ENCODE measurements around the gene CARM1.
"Not testable (repeated sequence)": the region's sequence is repeated elsewhere in the genome, so short reads cannot be mapped to it uniquely, and the experiment has no call there.

Gene CARM1

GRCh38 chr19:10864538-10864899, 6.8 kb upstream of the CARM1 start:
- no peak overlapping the region for H3K4me3 ChIP-seq (ENCODE audit: extremely low read depth, insufficient read depth, low read length, poor library complexity, severe bottlenecking)
- WGBS, 2 experiments (ENCODE audit: insufficient coverage in 2 of 2) = 31 to 38% methylated on average over 6 of the region's 6 CpGs

GRCh38 chr19:10866495-10866894, 4.9 kb upstream of the CARM1 start:
- Histone ChIP-seq H3K4me1 (ENCODE audit: control insufficient read depth, insufficient read depth, low read length, poor library complexity, severe bottlenecking) (peaks cover 7% of the 10 kb centered on the region), H3K27ac (ENCODE audit: low read depth, low read length, severe bottlenecking) (no peak overlapping the region), H3K36me3 (ENCODE audit: control insufficient read depth, insufficient read depth, low read length) (no peaks in the 10 kb centered on the region), H3K4me3 (ENCODE audit: extremely low read depth, insufficient read depth, low read length, poor library complexity, severe bottlenecking) (no peak overlapping the region), H3K9me3 (ENCODE audit: control insufficient read depth, low read length) (no peaks in the 10 kb centered on the region)
- WGBS, 2 experiments (ENCODE audit: insufficient coverage in 2 of 2) = 96 to 98% methylated on average over 6 to 8 of the region's 10 CpGs

More at GRCh38 chr19:10864538-10864899, 6.8 kb upstream of the CARM1 start:
- H3K27ac ChIP-seq (ENCODE audit: low read depth, low read length, severe bottlenecking) = no peak overlapping the region
- peaks cover 7% of the 10 kb centered on the region for H3K4me1 ChIP-seq (ENCODE audit: control insufficient read depth, insufficient read depth, low read length, poor library complexity, severe bottlenecking)
- H3K9me3 ChIP-seq (ENCODE audit: control insufficient read depth, low read length) = no peaks in the 10 kb centered on the region
- no peaks in the 10 kb centered on the region for H3K36me3 ChIP-seq (ENCODE audit: control insufficient read depth, insufficient read depth, low read length)

GRCh38 chr19:10868872-10869547, 2.3 kb upstream of the CARM1 start:
- Histone ChIP-seq H3K27ac (ENCODE audit: low read depth, low read length, severe bottlenecking) (no peak overlapping the region), H3K9me3 (ENCODE audit: control insufficient read depth, low read length) (no peaks in the 10 kb centered on the region), H3K36me3 (ENCODE audit: control insufficient read depth, insufficient read depth, low read length) (no peaks in the 10 kb centered on the region), H3K4me3 (ENCODE audit: extremely low read depth, insufficient read depth, low read length, poor library complexity, severe bottlenecking) (no peak overlapping the region), H3K4me1 (ENCODE audit: control insufficient read depth, insufficient read depth, low read length, poor library complexity, severe bottlenecking) (no peaks in the 10 kb centered on the region)
- WGBS, 2 experiments (ENCODE audit: insufficient coverage in 2 of 2) = 86 to 96% methylated on average over 9 to 10 of the region's 10 CpGs

DNA sequence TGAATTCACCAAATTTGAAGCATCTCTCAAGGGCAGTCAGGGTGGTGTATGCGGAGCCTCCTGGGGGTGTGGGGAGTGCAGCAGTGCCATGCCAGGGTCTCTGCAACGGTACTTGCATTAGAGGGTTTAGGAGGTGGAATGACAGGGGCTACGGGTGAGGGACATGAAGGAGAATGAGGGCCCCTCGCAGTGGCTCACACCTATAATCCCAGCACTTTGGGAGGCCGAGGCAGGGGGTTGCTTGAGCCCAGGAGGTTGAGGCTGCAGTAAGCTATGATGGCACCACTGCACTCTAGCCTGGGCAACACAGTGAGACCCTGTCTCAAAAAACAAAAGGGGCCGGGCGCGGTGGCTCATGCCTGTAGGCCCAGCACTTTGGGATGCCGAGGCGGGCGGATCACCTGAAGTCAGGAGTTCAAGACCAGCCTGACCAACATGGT, 1.5 kb upstream of the CARM1 start:
- not testable (repeated sequence) for H3K27ac ChIP-seq (ENCODE audit: low read depth, low read length, severe bottlenecking); H3K4me3 ChIP-seq (ENCODE audit: extremely low read depth, insufficient read depth, low read length, poor library complexity, severe bottlenecking); H3K4me1 ChIP-seq (ENCODE audit: control insufficient read depth, insufficient read depth, low read length, poor library complexity, severe bottlenecking); H3K36me3 ChIP-seq (ENCODE audit: control insufficient read depth, insufficient read depth, low read length); H3K9me3 ChIP-seq (ENCODE audit: control insufficient read depth, low read length)
- 94 to 99% methylated on average over 9 to 11 of the region's 11 CpGs for WGBS, 2 experiments (ENCODE audit: insufficient coverage in 2 of 2)

DNA sequence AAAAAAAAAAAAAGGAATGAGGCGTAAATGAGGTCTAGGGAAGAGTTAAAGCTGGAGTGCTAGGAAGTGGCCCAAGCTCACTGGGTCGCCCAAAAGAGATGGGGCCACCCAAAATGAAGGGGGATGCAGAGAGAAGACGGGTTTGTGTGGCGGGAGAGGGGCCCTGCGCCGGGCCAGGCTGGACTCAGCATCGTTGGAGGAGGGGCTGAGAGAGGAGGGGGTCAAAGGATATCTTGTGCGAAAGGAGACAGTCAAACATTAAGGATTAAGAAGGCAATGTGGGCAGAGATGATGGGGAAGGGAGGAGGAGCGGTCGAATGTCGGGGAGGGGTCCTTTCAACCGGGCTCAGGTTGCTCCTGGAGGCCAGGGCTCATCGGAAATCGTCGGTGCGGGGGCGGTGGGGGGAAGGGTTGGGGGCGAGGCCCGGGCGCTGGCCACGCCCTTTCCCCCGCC, 825 bp upstream of the CARM1 start:
- H3K4me1 ChIP-seq (ENCODE audit: control insufficient read depth, insufficient read depth, low read length, poor library complexity, severe bottlenecking) = peaks cover 3% of the 10 kb centered on the region
- WGBS, 2 experiments (ENCODE audit: insufficient coverage in 2 of 2) = 3 to 6% methylated on average over 12 to 18 of the region's 22 CpGs
- H3K9me3 ChIP-seq (ENCODE audit: control insufficient read depth, low read length) = no peaks in the 10 kb centered on the region
- no peaks in the 10 kb centered on the region for H3K36me3 ChIP-seq (ENCODE audit: control insufficient read depth, insufficient read depth, low read length)
- H3K4me3 ChIP-seq (ENCODE audit: extremely low read depth, insufficient read depth, low read length, poor library complexity, severe bottlenecking) = peak overlapping the region; percentile 22
- H3K27ac ChIP-seq (ENCODE audit: low read depth, low read length, severe bottlenecking) = peak overlapping the region; percentile 88

- 1 to 2% methylated on average over 37 to 88 of the region's 90 CpGs for WGBS, 2 experiments (ENCODE audit: insufficient coverage in 2 of 2)
- no peaks in the 10 kb centered on the region for H3K36me3 ChIP-seq (ENCODE audit: control insufficient read depth, insufficient read depth, low read length)
- H3K4me3 ChIP-seq (ENCODE audit: extremely low read depth, insufficient read depth, low read length, poor library complexity, severe bottlenecking) = peak overlapping the region; percentile 90
- no peaks in the 10 kb centered on the region for H3K9me3 ChIP-seq (ENCODE audit: control insufficient read depth, low read length)
- H3K4me1 ChIP-seq (ENCODE audit: control insufficient read depth, insufficient read depth, low read length, poor library complexity, severe bottlenecking) = peaks cover 3% of the 10 kb centered on the region
- H3K27ac ChIP-seq (ENCODE audit: low read depth, low read length, severe bottlenecking) = peak overlapping the region; percentile 67
Measured at GRCh38 chr19:10871711-10872545, 575 bp downstream of the CARM1 start.

DNA sequence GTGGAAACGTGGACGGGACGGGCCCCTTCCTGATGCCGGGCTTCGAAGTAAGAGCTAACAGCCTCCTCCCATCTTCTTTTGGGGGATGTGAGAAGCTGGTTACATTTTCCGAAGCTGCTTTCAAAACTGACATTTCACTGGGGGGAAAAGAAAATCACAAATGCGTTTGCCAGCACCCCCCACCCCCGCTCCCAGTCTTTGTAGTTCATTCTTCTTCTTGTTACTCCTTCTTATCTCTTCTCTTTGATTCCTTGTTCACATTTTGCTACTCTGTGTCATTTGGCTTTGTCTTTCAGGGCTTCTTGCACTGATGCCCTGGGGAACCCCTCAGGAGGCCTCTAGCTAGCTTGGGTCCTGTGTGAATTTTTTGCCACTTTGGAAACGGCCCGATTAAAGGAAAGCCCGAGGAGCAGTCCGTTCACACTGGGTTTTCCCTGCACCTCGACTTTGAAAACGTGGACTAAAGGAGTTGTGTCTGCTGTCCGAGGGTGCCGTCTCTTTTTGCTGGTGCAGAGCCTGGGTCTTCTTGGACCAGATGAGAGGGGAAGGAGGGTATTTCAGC, 1.3 kb downstream of the CARM1 start:
- Histone ChIP-seq H3K36me3 (ENCODE audit: control insufficient read depth, insufficient read depth, low read length) (no peaks in the 10 kb centered on the region), H3K4me3 (ENCODE audit: extremely low read depth, insufficient read depth, low read length, poor library complexity, severe bottlenecking) (peak overlapping the region; percentile 90), H3K27ac (ENCODE audit: low read depth, low read length, severe bottlenecking) (peak overlapping the region; percentile 67), H3K4me1 (ENCODE audit: control insufficient read depth, insufficient read depth, low read length, poor library complexity, severe bottlenecking) (peaks cover 3% of the 10 kb centered on the region), H3K9me3 (ENCODE audit: control insufficient read depth, low read length) (no peaks in the 10 kb centered on the region)
- 20 to 24% methylated on average over 10 to 13 of the region's 16 CpGs for WGBS, 2 experiments (ENCODE audit: insufficient coverage in 2 of 2)

DNA sequence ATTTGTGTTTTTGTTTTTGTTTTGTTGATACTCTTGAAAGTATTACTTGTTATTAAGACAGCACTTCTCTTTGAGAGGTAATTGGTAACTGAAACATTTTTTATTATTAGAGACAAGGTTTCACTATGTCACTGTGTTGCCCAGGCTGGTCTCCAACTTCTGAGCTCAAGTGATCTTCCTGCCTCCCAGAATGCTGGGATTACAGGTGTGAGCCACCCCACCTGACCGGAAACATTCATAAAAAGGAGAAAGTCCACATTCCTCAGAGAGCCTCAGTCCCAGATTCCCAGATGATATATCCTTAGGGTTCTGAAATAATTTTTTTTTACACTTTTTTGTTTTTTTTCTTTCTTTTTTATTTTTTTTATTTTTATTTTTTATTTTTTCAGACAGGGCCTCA, 2.7 kb downstream of the CARM1 start:
- H3K4me3 ChIP-seq (ENCODE audit: extremely low read depth, insufficient read depth, low read length, poor library complexity, severe bottlenecking) = no peak overlapping the region
- no peak overlapping the region for H3K27ac ChIP-seq (ENCODE audit: low read depth, low read length, severe bottlenecking)
- no peaks in the 10 kb centered on the region for H3K9me3 ChIP-seq (ENCODE audit: control insufficient read depth, low read length)
- no CpG with 5 or more reads among the region's 1 CpG for WGBS, 2 experiments (ENCODE audit: insufficient coverage in 2 of 2)
- peaks cover 3% of the 10 kb centered on the region for H3K4me1 ChIP-seq (ENCODE audit: control insufficient read depth, insufficient read depth, low read length, poor library complexity, severe bottlenecking)
- H3K36me3 ChIP-seq (ENCODE audit: control insufficient read depth, insufficient read depth, low read length) = no peaks in the 10 kb centered on the region

GRCh38 chr19:10876459-10877240, 5.3 kb downstream of the CARM1 start:
- Histone ChIP-seq H3K4me3 (ENCODE audit: extremely low read depth, insufficient read depth, low read length, poor library complexity, severe bottlenecking) (no peak overlapping the region), H3K9me3 (ENCODE audit: control insufficient read depth, low read length) (no peaks in the 10 kb centered on the region), H3K27ac (ENCODE audit: low read depth, low read length, severe bottlenecking) (peak overlapping the region; percentile 3), H3K4me1 (ENCODE audit: control insufficient read depth, insufficient read depth, low read length, poor library complexity, severe bottlenecking) (peaks cover 25% of the 10 kb centered on the region), H3K36me3 (ENCODE audit: control insufficient read depth, insufficient read depth, low read length) (no peaks in the 10 kb centered on the region)
- WGBS, 2 experiments (ENCODE audit: insufficient coverage in 2 of 2) = 94 to 96% methylated on average over 8 of the region's 10 CpGs

DNA sequence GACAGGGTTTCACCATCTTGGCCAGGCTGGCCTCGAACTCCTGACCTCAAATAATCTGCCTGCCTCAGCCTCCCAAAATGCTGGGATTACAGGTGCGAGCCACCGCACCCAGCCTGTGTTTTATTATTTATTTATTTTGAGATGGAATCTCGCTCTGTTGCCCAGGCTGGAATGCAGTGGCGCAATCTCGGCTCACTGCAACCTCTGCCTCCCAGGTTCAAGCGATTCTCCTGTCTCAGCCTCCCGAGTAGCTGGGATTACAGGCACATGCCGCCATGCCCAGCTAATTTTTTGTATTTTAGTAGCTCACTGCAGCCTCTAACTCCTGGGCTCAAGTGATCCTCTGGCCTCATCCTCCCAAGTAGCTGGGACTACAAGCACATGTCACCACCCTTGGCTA, 6.3 kb downstream of the CARM1 start:
- 96 to 97% methylated on average over 4 to 7 of the region's 9 CpGs for WGBS, 2 experiments (ENCODE audit: insufficient coverage in 2 of 2)
- not testable (repeated sequence) for H3K4me3 ChIP-seq (ENCODE audit: extremely low read depth, insufficient read depth, low read length, poor library complexity, severe bottlenecking); H3K27ac ChIP-seq (ENCODE audit: low read depth, low read length, severe bottlenecking)

More for the DNA sequence above, 6.3 kb downstream of the CARM1 start:
- not testable (repeated sequence) for H3K36me3 ChIP-seq (ENCODE audit: control insufficient read depth, insufficient read depth, low read length); H3K9me3 ChIP-seq (ENCODE audit: control insufficient read depth, low read length)
- H3K4me1 ChIP-seq (ENCODE audit: control insufficient read depth, insufficient read depth, low read length, poor library complexity, severe bottlenecking) = peaks cover 33% of the 10 kb centered on the region
